WI38 (cell line): ENCODE measurements around the gene ATP2A3.

Experiments
- H3K4me3 ChIP-seq: 2 replicates; pipeline ENCODE4 v1.5.1; 2011; ENCODE audit warnings: low read depth, mild to moderate bottlenecking, control low read depth, low read length
- CTCF ChIP-seq: IDR thresholded peaks from 2 replicates; pipeline ENCODE4 v1.5.1; 2012; ENCODE audit warnings: low read depth, mild to moderate bottlenecking, control low read depth, low read length

Gene ATP2A3

DNA sequence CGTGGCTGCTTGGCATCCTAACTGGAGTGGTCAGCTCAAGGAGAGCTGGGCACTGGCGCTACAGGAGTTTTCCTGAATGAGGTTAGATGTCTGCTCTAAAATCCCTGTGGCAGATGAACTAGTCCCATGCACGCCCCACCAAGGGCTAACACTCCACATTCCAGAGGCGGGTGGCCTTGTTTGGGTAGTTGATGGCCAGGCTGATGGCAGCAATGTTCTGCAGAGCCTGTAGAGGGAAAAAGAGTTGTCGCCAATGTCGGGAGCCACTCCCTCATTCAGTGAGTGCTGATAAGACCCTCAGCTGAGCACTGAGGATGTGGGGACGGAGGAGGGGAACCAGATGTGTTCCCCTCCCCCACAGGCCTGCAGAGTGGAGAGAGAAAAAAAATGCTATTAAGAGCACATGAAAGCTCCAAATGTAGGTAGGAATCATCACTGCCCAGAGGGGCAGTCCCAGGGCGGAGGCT lies 42.5 kb upstream of the ATP2A3 start:
- no peak overlapping the region for H3K4me3 ChIP-seq
- no peak for TF ChIP-seq CTCF

- no peak overlapping the region for H3K4me3 ChIP-seq
- no peak for TF ChIP-seq CTCF
These were observed 41.9 kb upstream of the ATP2A3 start for GRCh38 chr17:4006165-4006589.

DNA sequence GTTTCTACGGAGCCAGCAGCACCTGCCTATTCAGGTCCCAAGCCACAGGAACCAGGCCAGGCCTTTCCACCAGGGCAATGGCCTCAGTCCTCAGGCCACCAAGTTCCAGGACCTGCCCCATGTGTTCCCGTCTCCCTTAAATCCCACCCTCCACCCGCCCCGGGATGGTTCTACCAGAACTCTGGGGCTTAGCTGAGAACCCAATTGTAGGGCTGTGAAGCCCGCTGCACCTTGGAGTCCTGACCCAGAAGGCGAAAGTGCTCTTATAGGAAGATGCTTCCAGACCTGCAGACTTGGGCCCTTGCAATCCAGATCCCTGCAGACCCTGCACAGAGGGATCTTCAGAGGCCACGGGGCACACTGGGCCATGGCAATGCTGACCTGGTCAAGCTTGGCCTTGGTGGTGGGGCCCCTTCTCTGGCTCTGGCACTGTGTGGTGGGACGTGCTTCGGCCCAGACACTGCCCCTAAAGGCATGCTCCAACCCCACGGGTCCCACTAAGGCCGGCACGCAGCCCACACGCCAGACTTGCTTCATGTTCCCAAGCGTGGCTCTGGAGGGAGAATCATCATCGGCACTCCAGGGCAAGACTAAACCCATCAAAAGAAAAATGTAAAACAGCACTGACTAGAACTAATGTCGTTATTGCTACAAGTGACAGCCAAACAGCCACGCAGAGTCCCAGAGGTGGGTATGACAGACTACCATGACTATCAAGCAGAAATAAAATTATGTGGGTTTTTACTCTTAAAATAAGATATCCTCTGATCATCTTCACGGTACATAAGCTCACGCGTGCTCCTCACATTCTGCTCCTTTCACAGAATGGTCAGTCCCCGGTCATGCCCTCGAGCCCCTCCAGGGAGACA lies 41.3 kb upstream of the ATP2A3 start:
- no peak overlapping the region for H3K4me3 ChIP-seq
- TF ChIP-seq CTCF: no peak

GRCh38 chr17:4004517-4005295 lies 40.5 kb upstream of the ATP2A3 start:
- no peak overlapping the region for H3K4me3 ChIP-seq
- peak; percentile 60 for TF ChIP-seq CTCF

- no peak for TF ChIP-seq CTCF
- H3K4me3 ChIP-seq: no peak overlapping the region
These were observed 39.5 kb upstream of the ATP2A3 start for GRCh38 chr17:4003501-4004421.

DNA sequence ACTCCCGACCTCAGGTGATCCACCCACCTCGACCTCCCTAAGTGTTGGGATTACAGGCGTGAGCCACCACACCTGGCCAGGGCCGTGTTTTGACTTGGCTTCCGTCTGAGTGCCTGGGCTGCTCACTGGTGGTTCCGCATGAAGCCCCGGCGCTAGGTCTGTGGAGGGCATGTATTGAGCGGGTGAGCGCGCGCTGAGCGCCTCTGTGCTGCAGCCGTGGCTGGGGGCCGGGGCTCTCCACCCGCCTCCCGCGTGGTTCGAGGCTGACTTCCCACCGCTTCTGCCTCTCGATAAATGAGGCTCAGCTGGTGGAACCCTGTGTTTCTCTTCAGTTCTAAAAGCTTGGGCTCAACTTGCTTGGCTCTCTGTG lies 38.9 kb upstream of the ATP2A3 start:
- TF ChIP-seq CTCF: no peak

More for the DNA sequence above, 38.9 kb upstream of the ATP2A3 start:
- no peak overlapping the region for H3K4me3 ChIP-seq
